SK-N-DZ (cell line): ENCODE results near the gene ZNF536. TPM values are rescaled to one million over a fixed set of nuclear protein-coding genes. Genes with fewer than 3 reads are reported as not detected.

ENCODE experiments used
- DNase-seq: peaks from one replicate; pipeline ENCODE4 v3.0.0-alpha.2; 2015; ENCODE audit warnings: low spot score
- polyA plus RNA-seq, 2 experiments: library from polyadenylated mRNA; depleted of rRNA; stranded (reverse); fragments of >200 nt; gene quantifications; 2 replicates each; pipeline ENCODE4 v1.2.3, GENCODE V29; 2014

The ZNF536 gene
- 0.22 TPM in 1 of 2 replicates, not detected in the other for polyA plus RNA-seq (2014; cell fraction: cytosol; rRNA removed)
- not detected in 2 replicates for polyA plus RNA-seq (2014; cell fraction: nucleus; rRNA removed)

DNA sequence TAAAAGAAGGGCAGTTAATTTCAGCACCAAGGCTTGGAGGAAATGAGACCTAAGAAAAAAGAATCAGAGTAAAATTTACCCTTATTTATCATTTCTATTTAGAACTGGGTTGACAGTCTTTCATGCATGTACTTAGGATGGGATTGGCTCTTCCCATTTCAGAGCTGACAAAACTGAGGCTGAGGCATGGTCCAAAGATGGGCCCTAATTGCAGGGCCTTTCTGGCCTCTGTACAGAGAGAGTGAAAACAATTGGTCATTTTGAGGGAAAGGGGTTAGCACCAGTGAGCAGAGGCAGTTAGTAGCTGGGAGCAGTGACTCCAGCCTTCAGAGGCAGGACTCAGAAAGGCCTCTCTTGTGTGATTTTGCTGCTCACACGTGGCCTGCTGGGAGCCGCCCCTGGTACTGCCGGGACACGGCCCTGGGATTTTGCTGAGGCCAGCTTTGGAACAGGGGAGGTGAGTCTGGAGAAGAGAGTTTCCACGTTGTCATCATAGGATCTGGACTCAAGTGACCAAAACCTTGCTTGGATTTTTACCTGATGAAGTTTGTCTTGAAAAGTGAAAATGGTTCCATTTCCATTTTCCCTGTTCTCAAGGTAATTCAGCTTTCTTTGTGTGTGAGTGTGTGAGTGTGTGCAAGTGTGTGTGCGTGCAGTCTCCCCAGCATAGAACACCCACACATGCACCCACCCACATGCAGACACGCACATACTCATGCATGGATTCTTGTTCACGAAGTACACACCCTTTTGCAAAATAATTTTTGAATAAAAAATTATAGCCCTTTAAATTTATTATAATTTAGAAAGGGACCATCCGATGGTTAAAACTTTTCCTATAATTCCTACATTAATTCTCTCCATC, at the start of gene ZNF536:
ZNF536 (plus strand) TSS at position 425 of the 865 bp plus-strand sequence. CDS start 71,179 bp downstream, outside the sequence.
- DNase-seq, result no peak

DNA sequence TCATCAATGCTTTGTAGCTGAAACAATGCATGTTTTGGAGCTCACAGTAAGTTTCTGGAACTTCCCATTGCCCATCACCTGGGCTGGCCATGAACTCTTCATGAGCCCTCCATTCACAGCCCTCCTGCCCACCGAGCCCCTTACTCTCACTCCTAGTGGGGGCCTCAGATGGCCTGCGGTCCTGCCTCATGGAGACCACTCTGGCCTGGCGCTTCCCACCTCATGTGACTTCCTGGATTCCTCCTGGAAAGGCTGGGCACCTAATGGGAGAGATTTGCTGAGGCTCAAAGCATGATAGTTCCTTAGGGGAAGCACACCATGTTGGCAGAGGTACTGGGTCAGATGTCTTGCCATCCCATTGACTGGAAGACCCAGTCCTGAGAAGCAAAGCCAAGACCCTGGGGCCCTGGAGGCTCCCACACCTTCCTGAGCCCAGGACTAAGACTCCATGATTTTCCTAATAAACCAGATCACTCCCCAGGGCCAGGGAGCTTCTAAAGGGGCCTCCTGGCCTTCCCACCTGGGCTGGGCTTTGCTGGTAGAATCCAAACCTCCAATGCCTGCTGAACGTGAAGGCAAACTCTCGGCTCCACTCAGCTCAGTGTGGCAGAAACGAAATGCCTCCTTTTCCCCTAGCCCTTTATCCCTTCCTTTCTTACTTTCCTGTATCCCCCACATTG, 49.4 kb upstream of the ZNF536 start:
- DNase-seq, result no peak

DNA sequence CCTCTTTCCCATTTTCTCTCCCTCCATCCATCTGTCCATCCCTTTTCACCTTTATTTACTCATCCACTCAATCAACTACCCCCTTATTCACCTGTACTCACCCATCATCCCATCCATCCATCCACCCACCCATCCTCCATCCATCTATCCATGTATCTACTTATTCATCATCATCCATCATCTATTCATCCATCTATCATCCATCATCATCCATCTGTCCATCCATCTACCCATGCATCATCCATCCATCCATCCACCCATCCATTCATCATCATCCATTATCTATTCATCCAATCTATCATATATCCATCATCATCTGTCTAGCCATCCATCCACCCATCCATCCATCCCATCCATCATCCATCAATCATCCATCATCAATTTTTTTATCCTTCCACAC, 48.3 kb upstream of the ZNF536 start:
- no peak for DNase-seq

DNA sequence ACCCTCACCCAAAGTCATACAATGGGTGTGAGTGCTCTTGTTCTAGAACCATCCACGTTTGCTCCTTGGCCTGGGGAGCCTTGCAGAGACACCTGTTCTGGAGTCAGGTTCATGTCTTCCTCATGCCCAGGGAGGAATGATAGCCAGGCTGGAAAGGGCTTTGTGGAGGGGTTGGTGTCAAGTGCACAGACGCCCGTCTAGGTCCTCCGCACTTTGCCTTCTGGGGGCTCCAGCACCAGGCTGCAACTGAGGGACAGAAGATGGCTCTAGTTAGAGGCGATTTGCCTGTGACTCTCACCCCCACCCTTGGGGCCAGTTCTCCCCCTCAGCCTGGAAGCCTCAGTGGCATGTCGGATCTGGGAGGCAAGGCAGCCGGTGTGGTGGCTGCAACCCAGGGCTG, 47.2 kb upstream of the ZNF536 start:
- DNase-seq, result no peak

DNA sequence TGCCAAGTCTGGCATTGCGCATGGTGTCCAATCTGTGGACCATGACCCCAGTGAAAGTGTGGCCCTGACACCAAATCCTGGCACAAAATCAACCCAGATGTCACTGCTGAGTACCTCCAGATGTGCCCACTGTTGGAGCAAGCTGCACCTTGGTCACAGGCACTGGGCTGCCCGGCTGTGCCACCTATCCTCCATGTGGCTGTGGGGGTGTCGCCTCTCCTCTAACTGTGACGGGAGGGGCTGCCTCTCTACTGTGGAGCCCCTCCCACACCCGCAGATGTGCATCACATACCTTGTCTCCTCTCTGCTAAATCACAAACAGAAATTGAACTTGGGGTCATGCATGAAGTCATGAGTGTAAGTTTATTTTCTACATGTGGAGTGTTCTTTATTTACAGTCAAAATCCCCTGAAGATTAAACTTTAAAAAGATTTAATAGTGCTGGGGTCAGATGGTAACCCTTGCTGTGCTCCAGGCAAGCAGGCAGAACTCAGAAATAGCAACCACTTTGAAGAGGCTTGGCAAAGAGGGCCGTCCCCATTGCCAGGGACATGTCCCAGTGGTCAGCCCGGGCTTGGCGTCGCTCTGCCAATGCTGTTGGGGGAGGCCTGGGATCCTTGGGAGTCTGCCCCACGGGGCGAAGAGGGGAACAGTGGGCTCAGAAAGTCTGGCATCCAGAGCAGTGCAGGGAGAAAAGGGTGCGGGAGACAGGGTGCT, 46.4 kb upstream of the ZNF536 start:
- DNase-seq, result no peak

DNA sequence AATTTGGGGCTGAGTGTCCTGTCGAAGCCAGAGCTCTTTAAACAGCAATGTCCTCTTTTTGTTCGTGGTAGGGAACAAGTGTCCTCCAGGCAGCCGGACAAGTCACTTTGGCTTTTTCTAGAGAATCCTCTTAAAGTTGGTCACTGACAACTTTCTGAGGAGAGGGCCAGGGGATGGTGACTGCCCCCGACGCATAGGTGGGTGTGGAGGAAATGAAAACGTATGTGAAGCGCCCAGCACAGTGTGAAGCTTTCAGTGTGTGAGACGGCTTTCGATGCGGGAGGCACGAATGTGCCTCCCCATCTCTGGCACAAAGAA, 45.8 kb upstream of the ZNF536 start:
- DNase-seq, result no peak

GRCh38 chr19:30327331-30327730, 44.9 kb upstream of the ZNF536 start:
- DNase-seq, result no peak

DNA sequence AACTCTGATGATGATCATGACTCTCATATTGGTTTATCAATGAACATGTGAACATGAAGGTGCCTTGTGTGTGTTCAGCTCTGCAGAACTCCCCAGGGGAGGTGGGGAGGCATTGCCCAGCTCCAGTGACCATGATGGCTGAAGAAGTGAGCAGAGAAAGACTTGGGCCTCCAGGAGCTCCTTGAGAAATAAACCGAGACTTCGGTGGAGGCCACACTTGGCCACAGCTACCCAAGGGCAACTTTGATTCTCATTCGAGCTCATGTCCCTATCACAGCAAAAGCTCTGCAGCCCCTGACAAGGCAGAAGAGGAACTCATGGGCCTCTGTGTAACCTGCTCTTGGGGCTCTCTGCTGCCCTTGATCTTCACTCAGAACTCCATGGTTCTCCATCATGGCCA, 44.1 kb upstream of the ZNF536 start:
- no peak for DNase-seq

- no peak for DNase-seq
These were observed 41.9 kb upstream of the ZNF536 start for GRCh38 chr19:30330266-30330665.

GRCh38 chr19:30332445-30333234, 39.5 kb upstream of the ZNF536 start:
- DNase-seq, result no peak

DNA sequence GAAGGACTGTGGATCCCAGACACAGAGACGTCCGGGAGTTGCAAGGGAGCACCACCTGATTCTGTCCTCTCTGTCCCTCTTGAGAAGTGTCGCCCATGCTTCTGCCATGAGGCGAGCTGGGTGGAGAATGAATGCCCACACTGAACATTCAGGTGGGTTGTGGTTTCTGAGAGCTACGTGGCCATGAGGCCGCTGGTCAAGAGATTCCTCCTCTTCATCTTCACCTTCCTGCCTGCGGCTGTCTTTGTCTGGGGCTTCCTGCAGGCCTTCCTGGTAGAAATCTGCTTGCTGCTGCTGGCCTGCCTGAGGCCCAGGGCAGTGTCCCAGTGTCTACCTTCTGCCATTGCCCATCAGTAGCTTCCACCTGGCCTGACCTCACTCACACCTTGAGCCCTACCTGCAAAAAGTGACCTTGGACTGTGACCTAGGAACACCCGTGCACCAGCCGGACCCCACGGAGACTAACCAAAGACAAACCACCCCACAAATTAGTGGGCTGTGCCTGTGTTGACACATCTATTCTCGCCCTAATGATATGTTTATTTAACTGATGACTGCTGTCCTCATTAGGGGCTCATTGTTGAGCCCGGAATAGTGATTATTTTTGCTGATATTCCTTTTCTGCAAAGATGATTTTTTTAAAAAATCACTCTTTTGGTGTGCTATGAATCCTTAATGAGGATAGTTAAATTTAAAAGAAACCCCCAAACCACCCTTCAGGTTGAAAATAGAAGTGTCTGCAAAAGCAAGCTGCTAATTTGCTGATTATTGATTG, 38.7 kb upstream of the ZNF536 start:
- no peak for DNase-seq

GRCh38 chr19:30334841-30335240, 37.3 kb upstream of the ZNF536 start:
- no peak for DNase-seq

GRCh38 chr19:30335306-30335886, 36.8 kb upstream of the ZNF536 start:
- no peak for DNase-seq

- DNase-seq, result no peak
These were observed 35.9 kb upstream of the ZNF536 start for GRCh38 chr19:30336290-30336689.

DNA sequence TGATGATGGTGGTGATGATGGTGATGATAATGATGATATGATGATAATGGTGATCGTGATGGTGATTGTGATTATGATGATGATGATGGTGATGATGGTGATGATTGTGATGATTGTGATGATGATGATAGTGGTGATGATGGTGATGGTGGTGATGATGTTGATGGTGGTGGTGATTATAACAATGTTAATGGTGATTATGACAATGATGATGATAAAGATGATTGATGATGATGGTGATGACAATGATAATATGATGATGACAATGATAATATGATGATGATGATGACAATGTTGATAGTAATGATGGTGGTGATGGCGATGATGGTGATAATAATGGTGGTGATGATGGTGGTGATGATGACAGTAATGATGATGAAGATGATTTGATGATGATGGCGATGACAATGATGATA, 34.1 kb upstream of the ZNF536 start:
- DNase-seq, result no peak

DNA sequence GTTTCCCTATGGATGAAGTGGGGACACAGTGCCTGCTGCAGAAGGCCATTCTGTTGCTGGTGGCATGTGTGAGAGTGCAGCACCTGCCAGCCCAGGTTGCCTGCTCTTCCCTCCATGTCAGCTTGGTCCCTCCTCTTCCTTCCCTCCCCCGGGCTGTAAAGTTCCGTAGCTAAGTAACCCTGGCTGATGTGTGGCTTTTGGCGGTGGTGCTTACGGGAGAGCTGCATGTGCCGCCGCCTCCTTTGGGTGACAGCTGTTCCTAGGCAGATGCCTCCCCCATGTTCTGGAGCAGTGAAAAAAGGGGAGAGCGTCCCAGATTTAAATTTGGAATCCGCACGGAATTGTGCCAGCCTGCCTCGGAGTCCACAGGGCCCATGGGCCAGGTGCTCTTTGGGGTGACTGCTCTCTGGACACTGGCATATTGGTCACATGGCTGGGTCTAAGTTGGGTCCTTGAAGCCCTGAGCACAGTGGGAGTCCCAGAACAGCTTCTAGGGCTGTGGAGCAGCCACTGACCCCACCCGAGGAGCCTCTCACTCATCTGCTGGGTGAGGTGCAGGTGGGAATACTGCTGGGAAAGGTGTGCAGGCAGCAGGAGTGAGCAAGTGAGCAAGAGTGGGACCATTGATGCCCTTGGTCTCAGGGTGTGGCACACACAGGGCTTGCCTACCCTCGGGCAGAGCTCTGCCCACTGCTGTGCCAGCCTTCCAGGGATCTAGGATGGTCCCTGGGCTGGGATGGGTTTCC, 33.1 kb upstream of the ZNF536 start:
- DNase-seq, result no peak

GRCh38 chr19:30339624-30340525, 32.3 kb upstream of the ZNF536 start:
- DNase-seq, result no peak

DNA sequence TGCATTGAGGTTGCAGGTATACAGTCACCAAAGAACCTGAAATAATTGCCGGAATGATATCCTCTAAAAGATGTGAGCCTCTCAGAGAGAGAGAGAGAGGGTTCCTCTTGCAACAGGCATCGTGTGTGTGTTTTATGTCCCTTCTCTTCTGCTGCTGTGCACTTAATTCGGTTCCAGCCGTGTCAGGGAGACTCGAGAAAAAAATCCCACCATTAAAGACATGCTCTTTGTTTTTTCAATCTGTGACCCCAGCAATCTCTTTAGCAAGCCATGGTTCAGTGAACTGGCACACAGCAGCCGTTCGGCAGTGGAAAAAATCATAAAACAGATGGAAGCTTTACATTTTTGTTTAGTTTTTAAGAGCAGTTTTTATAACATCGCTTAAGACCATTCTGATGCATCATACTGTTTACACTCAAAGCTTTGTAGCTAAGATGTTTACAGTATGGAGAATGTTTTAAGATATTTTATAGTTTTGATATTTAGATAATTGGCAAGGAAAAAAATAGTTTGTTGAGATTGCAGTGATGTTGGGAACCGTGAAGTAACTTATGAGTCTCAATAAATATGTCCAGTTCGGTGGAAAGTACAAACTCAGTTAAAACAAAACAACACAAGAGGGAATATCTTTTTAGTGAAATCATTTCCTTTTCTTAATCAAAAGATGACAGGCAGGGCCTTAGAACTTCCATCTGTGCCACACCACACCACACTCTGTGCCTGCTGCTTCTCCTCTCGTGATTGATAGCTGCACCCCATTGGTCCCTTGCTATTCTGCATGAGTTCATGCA, 31.2 kb upstream of the ZNF536 start:
- no peak for DNase-seq
